CD4-positive, CD25-positive, alpha-beta regulatory T cell (primary cell): ENCODE measurements around the gene UGT2B28. TPM values are rescaled to one million over a fixed set of nuclear protein-coding genes. Genes with fewer than 3 reads are reported as not detected.
"Not testable (repeated sequence)": the region's sequence is repeated elsewhere in the genome, so short reads cannot be mapped to it uniquely, and the experiment has no call there.

Experiments
- ATAC-seq, 2 donors: fragments of 150-1000 bp; cut with Tn5 transposase; one replicate each; pipeline ENCODE4 v1.10.0; 2021; ENCODE audit warnings: low read depth in 2 of 2, moderate number of reproducible peaks in 2 of 2, moderate library complexity in 1 of 2
- DNase-seq, 3 donors: peaks; one replicate each; pipeline versions ENCODE4 v3.0.0 to v3.0.0-alpha.2; 2012 to 2022; ENCODE audit warnings: mixed read lengths in 1 of 3
- H3K27ac ChIP-seq: one replicate; pipeline ENCODE4 v1.7.0; 2013; ENCODE audit warnings: mild to moderate bottlenecking, low read length; ENCODE audit not compliant: insufficient read depth, poor library complexity, severe bottlenecking
- H3K27me3 ChIP-seq: one replicate; pipeline ENCODE4 v1.7.0; 2013; ENCODE audit warnings: low read length; ENCODE audit not compliant: control insufficient read depth, insufficient read depth
- H3K36me3 ChIP-seq: one replicate; pipeline ENCODE4 v1.7.0; 2013; ENCODE audit warnings: mild to moderate bottlenecking, low read length, moderate library complexity; ENCODE audit not compliant: control insufficient read depth, insufficient read depth
- H3K4me1 ChIP-seq: 2 replicates; pipeline ENCODE4 v1.7.0; 2013; ENCODE audit warnings: mild to moderate bottlenecking, low read length; ENCODE audit not compliant: insufficient read depth, control insufficient read depth, poor library complexity, severe bottlenecking
- H3K4me3 ChIP-seq: one replicate; pipeline ENCODE4 v1.7.0; 2013; ENCODE audit warnings: low read depth, mild to moderate bottlenecking, low read length, moderate library complexity
- H3K9me3 ChIP-seq, 2 experiments: 1 replicate in 1 of 2; 2 replicates in 1 of 2; pipeline ENCODE4 v1.7.0; 2013; ENCODE audit warnings: low read length in 2 of 2, mild to moderate bottlenecking in 1 of 2, moderate library complexity in 1 of 2; ENCODE audit not compliant: control insufficient read depth in 2 of 2
- H3K27ac Mint-ChIP-seq, 3 donors: one replicate each; pipeline ENCODE4 v1.8.0; 2020 to 2022; ENCODE audit warnings: mild to moderate bottlenecking in 3 of 3, mixed read lengths in 3 of 3, moderate library complexity in 2 of 3
- H3K27me3 Mint-ChIP-seq: one replicate; pipeline ENCODE4 v1.8.0; 2022; ENCODE audit warnings: mild to moderate bottlenecking, mixed read lengths
- H3K36me3 Mint-ChIP-seq: one replicate; pipeline ENCODE4 v1.8.0; 2020; ENCODE audit warnings: mixed read lengths
- H3K4me1 Mint-ChIP-seq, 4 donors: one replicate each; pipeline ENCODE4 v1.8.0; 2020 to 2022; ENCODE audit warnings: mixed read lengths in 4 of 4, mild to moderate bottlenecking in 1 of 4
- H3K4me3 Mint-ChIP-seq, 4 donors: one replicate each; pipeline ENCODE4 v1.8.0; 2020 to 2022; ENCODE audit warnings: mild to moderate bottlenecking in 4 of 4, mixed read lengths in 4 of 4, moderate library complexity in 3 of 4
- H3K9me3 Mint-ChIP-seq, 7 donors: one replicate each; pipeline ENCODE4 v1.8.0; 2020 to 2022; ENCODE audit warnings: mixed read lengths in 7 of 7, mild to moderate bottlenecking in 3 of 7, moderate library complexity in 2 of 7
- polyA plus RNA-seq, 4 donors: library from polyadenylated mRNA; unstranded; fragments of 300-500 nt; fragmentation: Illumina TruSeq; gene quantifications; one replicate each; pipeline ENCODE4 v1.2.3, GENCODE V29; 2021
- total RNA-seq: library from RNA; stranded (reverse); gene quantifications from one replicate; pipeline ENCODE4 v1.2.3, GENCODE V29; 2022

UGT2B28 gene
- total and polyA plus RNA-seq, 5 donors from 2014 or later, result not detected

- no peak for ATAC-seq
- Histone ChIP-seq H3K36me3 (no peaks in the 10 kb centered on the region), H3K4me3 (no peak overlapping the region), H3K27ac (no peak overlapping the region), H3K4me1 (no peaks in the 10 kb centered on the region), H3K9me3 (no peaks in the 10 kb centered on the region), H3K27me3 (no peaks in the 10 kb centered on the region)
- DNase-seq, result no peak
- no peaks in the 10 kb centered on the region for H3K27me3 Mint-ChIP-seq
- no peaks in the 10 kb centered on the region for H3K4me1 Mint-ChIP-seq
- no peak overlapping the region for H3K27ac Mint-ChIP-seq
- peaks cover 0 to 1% (median 0%) of the 10 kb centered on the region in 7 donors for H3K9me3 Mint-ChIP-seq
- no peak overlapping the region for H3K4me3 Mint-ChIP-seq
- no peaks in the 10 kb centered on the region for H3K36me3 Mint-ChIP-seq
Measured at GRCh38 chr4:69323284-69323683, 43.0 kb downstream of the UGT2B28 start.

- H3K4me1 Mint-ChIP-seq, result no peaks in the 10 kb centered on the region
- Histone ChIP-seq H3K9me3 (no peaks in the 10 kb centered on the region), H3K27ac (no peak overlapping the region), H3K4me1 (no peaks in the 10 kb centered on the region), H3K4me3 (no peak overlapping the region), H3K27me3 (no peaks in the 10 kb centered on the region), H3K36me3 (no peaks in the 10 kb centered on the region)
- no peak overlapping the region for H3K27ac Mint-ChIP-seq
- DNase-seq, result no peak
- no peak for ATAC-seq
- H3K9me3 Mint-ChIP-seq, result peaks cover 0 to 4% (median 0%) of the 10 kb centered on the region in 7 donors
- H3K27me3 Mint-ChIP-seq, result peaks cover 4% of the 10 kb centered on the region
- H3K36me3 Mint-ChIP-seq, result no peaks in the 10 kb centered on the region
- H3K4me3 Mint-ChIP-seq, result no peak overlapping the region
Measured at GRCh38 chr4:69330345-69331047, 50.2 kb downstream of the UGT2B28 start.

DNA sequence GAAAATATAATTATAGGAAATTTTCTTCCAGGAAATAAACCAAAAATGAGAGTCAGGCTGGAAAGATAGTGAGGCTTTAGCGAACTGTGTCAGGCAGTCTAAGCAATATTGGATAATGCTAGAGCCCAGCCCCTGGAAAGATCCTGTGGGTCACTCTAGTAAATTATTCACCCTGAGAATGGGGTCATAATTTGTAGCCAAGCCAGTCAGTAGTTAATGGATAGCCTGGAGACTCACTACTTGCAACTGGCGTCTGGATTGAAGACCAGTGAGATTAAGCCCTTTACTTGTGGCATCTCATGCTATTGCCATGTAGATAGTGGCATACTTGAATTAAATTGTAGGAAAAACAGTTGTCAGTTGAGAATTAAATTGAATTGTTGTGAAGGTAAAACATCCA lies 51.0 kb downstream of the UGT2B28 start:
- not testable (repeated sequence) for H3K4me1 Mint-ChIP-seq, H3K36me3 ChIP-seq, H3K27ac Mint-ChIP-seq, H3K27me3 Mint-ChIP-seq, H3K9me3 ChIP-seq, H3K27ac ChIP-seq, H3K9me3 Mint-ChIP-seq, H3K4me3 ChIP-seq, H3K27me3 ChIP-seq, DNase-seq, H3K4me3 Mint-ChIP-seq, H3K36me3 Mint-ChIP-seq, H3K4me1 ChIP-seq, ATAC-seq

DNA sequence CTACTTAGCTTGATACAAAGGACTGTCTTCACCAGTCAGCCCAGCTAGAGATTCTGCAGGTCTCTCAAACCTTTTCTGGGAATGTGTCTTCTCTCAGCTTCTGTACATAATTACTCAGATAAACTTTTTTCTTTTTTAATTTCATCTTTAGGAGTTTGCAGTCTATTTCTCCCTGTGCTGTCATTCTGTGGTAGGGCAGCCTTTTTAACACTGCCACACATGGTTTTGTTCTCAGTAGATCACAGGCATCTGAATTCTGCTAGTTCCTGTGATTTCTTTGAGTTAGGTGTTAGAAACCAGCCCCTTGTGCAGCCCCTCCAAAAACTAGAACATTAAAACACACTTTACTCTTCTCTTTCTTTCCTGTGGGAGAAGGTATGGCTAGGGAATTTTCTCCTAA lies 55.2 kb downstream of the UGT2B28 start:
- not testable (repeated sequence) for H3K27ac ChIP-seq, H3K27me3 Mint-ChIP-seq, H3K36me3 Mint-ChIP-seq, H3K4me3 ChIP-seq, H3K9me3 ChIP-seq, H3K27me3 ChIP-seq, H3K4me1 ChIP-seq, H3K4me3 Mint-ChIP-seq, DNase-seq, ATAC-seq, H3K9me3 Mint-ChIP-seq, H3K27ac Mint-ChIP-seq, H3K36me3 ChIP-seq, H3K4me1 Mint-ChIP-seq

- not testable (repeated sequence) for H3K4me3 Mint-ChIP-seq, H3K9me3 Mint-ChIP-seq, H3K4me1 Mint-ChIP-seq, ATAC-seq, H3K27ac ChIP-seq, H3K27ac Mint-ChIP-seq, H3K36me3 Mint-ChIP-seq, H3K4me3 ChIP-seq, H3K9me3 ChIP-seq, H3K27me3 ChIP-seq, H3K27me3 Mint-ChIP-seq, H3K4me1 ChIP-seq, DNase-seq, H3K36me3 ChIP-seq
Measured at GRCh38 chr4:69343114-69343513, 62.8 kb downstream of the UGT2B28 start.

- not testable (repeated sequence) for H3K4me1 ChIP-seq, H3K27ac Mint-ChIP-seq, H3K36me3 ChIP-seq, DNase-seq, H3K27me3 Mint-ChIP-seq, H3K9me3 ChIP-seq, H3K4me1 Mint-ChIP-seq, ATAC-seq, H3K36me3 Mint-ChIP-seq, H3K27ac ChIP-seq, H3K9me3 Mint-ChIP-seq, H3K4me3 ChIP-seq, H3K27me3 ChIP-seq, H3K4me3 Mint-ChIP-seq
Measured at GRCh38 chr4:69343558-69344420, 63.5 kb downstream of the UGT2B28 start.

Other genes starting within 250 kb of the UGT2B28 start
- gene UGT2B7, start 184.0 kb upstream of the UGT2B28 start, total RNA-seq, result not detected
- not detected for gene UGT2B7, start 184.0 kb upstream of the UGT2B28 start, polyA plus RNA-seq
- not detected for gene UGT2B11, start 65.7 kb upstream of the UGT2B28 start, total RNA-seq
- gene UGT2B11, start 65.7 kb upstream of the UGT2B28 start, polyA plus RNA-seq, result not detected
- not detected for gene UGT2B4, start 215.4 kb downstream of the UGT2B28 start, total RNA-seq
- not detected for gene UGT2B4, start 215.4 kb downstream of the UGT2B28 start, polyA plus RNA-seq